WTC11 (cell line): Measurements from ENCODE around the gene ARG2. TPM values are rescaled to one million over a fixed set of nuclear protein-coding genes. Genes with fewer than 3 reads are reported as not detected.

Experiments
- ATAC-seq: fragments of 200-7000 bp; cut with Tn5 transposase; 2 replicates; pipeline ENCODE4 v1.10.0; 2021; ENCODE audit warnings: mild to moderate bottlenecking, moderate library complexity
- CTCF ChIA-PET: fragments of 300-600 bp; sonication (Branson Sonifier 250); formaldehyde crosslinking; loops from one replicate; lab custom pipeline; 2021; ENCODE audit warnings: antibody characterized with exemption; lab: Charles Lee
- POLR2A ChIA-PET: fragments of 350-600 bp; sonication (Branson Sonifier 250); formaldehyde crosslinking; loops from one replicate; lab custom pipeline; 2021; ENCODE audit warnings: antibody characterized with exemption; lab: Charles Lee
- DNase-seq: peaks from one replicate; pipeline ENCODE4 v3.0.0; 2021; ENCODE audit warnings: low spot score
- H3K27ac Mint-ChIP-seq: 2 replicates; pipeline ENCODE4 v1.8.0; 2021; ENCODE audit warnings: mixed read lengths
- H3K27me3 Mint-ChIP-seq: 2 replicates; pipeline ENCODE4 v1.8.0; 2021; ENCODE audit warnings: low read depth, mild to moderate bottlenecking, moderate library complexity, mixed read lengths
- H3K36me3 Mint-ChIP-seq: 2 replicates; pipeline ENCODE4 v1.8.0; 2021; ENCODE audit warnings: mixed read lengths
- H3K4me1 Mint-ChIP-seq: 2 replicates; pipeline ENCODE4 v1.8.0; 2022; ENCODE audit warnings: mixed read lengths
- H3K4me3 Mint-ChIP-seq: 2 replicates; pipeline ENCODE4 v1.8.0; 2021; ENCODE audit warnings: mild to moderate bottlenecking, moderate library complexity, mixed read lengths
- H3K9me3 Mint-ChIP-seq: 2 replicates; pipeline ENCODE4 v1.8.0; 2021; ENCODE audit warnings: mixed read lengths
- AFF4 ChIP-seq: sonication (generic); formaldehyde crosslinking; IDR thresholded peaks from 2 replicates; pipeline ENCODE4 v1.8.1; 2023; ENCODE audit warnings: mild to moderate bottlenecking, missing genetic modification reagents, borderline replicate concordance
- ARID4B ChIP-seq: sonication (generic); formaldehyde crosslinking; IDR thresholded peaks from 2 replicates; pipeline ENCODE4 v1.8.0; 2023; ENCODE audit warnings: missing genetic modification reagents, mild to moderate bottlenecking, borderline replicate concordance
- ATF1 ChIP-seq: sonication (generic); formaldehyde crosslinking; IDR thresholded peaks from 2 replicates; pipeline ENCODE4 v1.8.1; 2023; ENCODE audit warnings: mild to moderate bottlenecking, moderate library complexity, missing genetic modification reagents
- ATF2 ChIP-seq: sonication (generic); formaldehyde crosslinking; IDR thresholded peaks from 2 replicates; pipeline ENCODE4 v1.8.1; 2022; ENCODE audit warnings: low read depth, missing genetic modification reagents, borderline replicate concordance
- ATF3 ChIP-seq: sonication (generic); formaldehyde crosslinking; conservative IDR thresholded peaks from 2 replicates; pipeline ENCODE4 v1.8.1; 2022; ENCODE audit warnings: mild to moderate bottlenecking, missing genetic modification reagents
- CBFB ChIP-seq: sonication (generic); formaldehyde crosslinking; IDR thresholded peaks from 2 replicates; pipeline ENCODE4 v1.8.1; 2022; ENCODE audit warnings: mild to moderate bottlenecking, low read depth, missing genetic modification reagents
- CREM ChIP-seq: sonication (generic); formaldehyde crosslinking; IDR thresholded peaks from 2 replicates; pipeline ENCODE4 v1.8.1; 2022; ENCODE audit warnings: mild to moderate bottlenecking, missing genetic modification reagents, moderate library complexity
- EMX1 ChIP-seq: fragments of 250-450 bp; sonication (Bioruptor Pico); IDR thresholded peaks from 2 replicates; pipeline ENCODE4 v1.8.0; 2021; ENCODE audit warnings: mild to moderate bottlenecking
- FOXP1 ChIP-seq: sonication (generic); formaldehyde crosslinking; IDR thresholded peaks from 2 replicates; pipeline ENCODE4 v1.8.0; 2022; ENCODE audit warnings: missing genetic modification reagents, mild to moderate bottlenecking, moderate library complexity, borderline replicate concordance
- FOXP4 ChIP-seq: sonication (generic); formaldehyde crosslinking; IDR thresholded peaks from 2 replicates; pipeline ENCODE4 v1.8.0; 2022; ENCODE audit warnings: mild to moderate bottlenecking, missing genetic modification reagents
- GABPB1 ChIP-seq: sonication (generic); formaldehyde crosslinking; IDR thresholded peaks from 2 replicates; pipeline ENCODE4 v1.8.1; 2023; ENCODE audit warnings: mild to moderate bottlenecking, missing genetic modification reagents
- HMGA2 ChIP-seq: fragments of 250-450 bp; sonication (Bioruptor Pico); IDR thresholded peaks from 2 replicates; pipeline ENCODE4 v1.4.0; 2021; ENCODE audit warnings: mild to moderate bottlenecking, moderate library complexity
- IRF2 ChIP-seq: sonication (generic); formaldehyde crosslinking; IDR thresholded peaks from 2 replicates; pipeline ENCODE4 v1.8.0; 2022; ENCODE audit warnings: low read depth, missing genetic modification reagents, borderline replicate concordance
- KAT7 ChIP-seq: sonication (generic); formaldehyde crosslinking; IDR thresholded peaks from 2 replicates; pipeline ENCODE4 v1.8.1; 2023; ENCODE audit warnings: missing genetic modification reagents, mild to moderate bottlenecking, borderline replicate concordance
- NFE2L1 ChIP-seq: sonication (generic); formaldehyde crosslinking; IDR thresholded peaks from 2 replicates; pipeline ENCODE4 v1.8.1; 2023; ENCODE audit warnings: missing genetic modification reagents
- NFYB ChIP-seq: sonication (generic); formaldehyde crosslinking; conservative IDR thresholded peaks from 2 replicates; pipeline ENCODE4 v1.8.0; 2022; ENCODE audit warnings: low read depth, missing genetic modification reagents
- NR1H2 ChIP-seq: sonication (generic); formaldehyde crosslinking; IDR thresholded peaks from 2 replicates; pipeline ENCODE4 v1.9.0; 2021; ENCODE audit warnings: mild to moderate bottlenecking, moderate library complexity, missing genetic modification reagents
- NR3C1 ChIP-seq: sonication (generic); formaldehyde crosslinking; conservative IDR thresholded peaks from 2 replicates; pipeline ENCODE4 v1.8.1; 2023; ENCODE audit warnings: low read depth, mild to moderate bottlenecking, missing genetic modification reagents
- RELA ChIP-seq: sonication (generic); formaldehyde crosslinking; IDR thresholded peaks from 2 replicates; pipeline ENCODE4 v1.8.1; 2022; ENCODE audit warnings: missing genetic modification reagents, mild to moderate bottlenecking, borderline replicate concordance
- SMAD3 ChIP-seq: sonication (generic); formaldehyde crosslinking; IDR thresholded peaks from 2 replicates; pipeline ENCODE4 v1.8.0; 2022; ENCODE audit warnings: missing genetic modification reagents, mild to moderate bottlenecking, borderline replicate concordance
- TCF7 ChIP-seq: sonication (generic); formaldehyde crosslinking; IDR thresholded peaks from 2 replicates; pipeline ENCODE4 v1.8.0; 2022; ENCODE audit warnings: mild to moderate bottlenecking, low read depth, missing genetic modification reagents, moderate library complexity
- ZNF232 ChIP-seq: sonication (generic); formaldehyde crosslinking; IDR thresholded peaks from 2 replicates; pipeline ENCODE4 v1.8.0; 2022; ENCODE audit warnings: mild to moderate bottlenecking, missing genetic modification reagents
- ZNF396 ChIP-seq: fragments of 250-450 bp; sonication (Bioruptor Pico); IDR thresholded peaks from 2 replicates; pipeline ENCODE4 v1.8.0; 2021; ENCODE audit warnings: mild to moderate bottlenecking, moderate library complexity, borderline replicate concordance
- total RNA-seq: library from RNA; stranded (reverse); gene quantifications from 3 replicates; pipeline ENCODE4 v1.2.3, GENCODE V29; 2021

Gene ARG2
- total RNA-seq, 1 experiment from 2014 or later, result 29.8 TPM

GRCh38 chr14:67620217-67620785, 581 bp downstream of the ARG2 start:
- POLR2A ChIA-PET, result interaction anchor here (0.6 to 3.8 kb wide), 10 partner anchors 10 to 202 kb away, joined by 3 to 25 read pairs (median 4); partner anchors contain the start of genes PIGH, PLEKHH1 and RDH11
- ATAC-seq, result peak; percentile 26
- H3K4me3 Mint-ChIP-seq, result peak overlapping the region; percentile 92
- H3K36me3 Mint-ChIP-seq, result peaks cover 17% of the 10 kb centered on the region
- no peaks in the 10 kb centered on the region for H3K9me3 Mint-ChIP-seq
- H3K4me1 Mint-ChIP-seq, result peaks cover 35% of the 10 kb centered on the region
- peaks cover 39% of the 10 kb centered on the region for H3K27me3 Mint-ChIP-seq
- peak; percentile 53 for DNase-seq
- TF ChIP-seq ATF1 (no peak), ARID4B (CRISPR knock-in tag) (no peak), GABPB1 (CRISPR knock-in tag) (no peak), NR3C1 (CRISPR knock-in tag) (no peak), NFE2L1 (no peak), FOXP1 (no peak), CBFB (CRISPR knock-in tag) (no peak), ZNF232 (CRISPR knock-in tag) (no peak), EMX1 (CRISPR knock-in tag) (no peak), AFF4 (CRISPR knock-in tag) (no peak), RELA (no peak), CREM (no peak)
- TF ChIP-seq, all 79 proteins: peak for 0
- CTCF ChIA-PET, result interaction anchor here (0.8 to 3.7 kb wide), 11 partner anchors 20 to 260 kb away, joined by 3 to 49 read pairs (median 11); partner anchors contain the start of genes ATP6V1D, EIF2S1, PIGH and ZFYVE26
- peak overlapping the region; percentile 88 for H3K27ac Mint-ChIP-seq

- no peak for ATAC-seq
- Mint-ChIP-seq H3K27ac (peak overlapping the region; percentile 94), H3K4me1 (peaks cover 35% of the 10 kb centered on the region), H3K27me3 (peaks cover 24% of the 10 kb centered on the region), H3K36me3 (peaks cover 17% of the 10 kb centered on the region), H3K4me3 (peak overlapping the region; percentile 8), H3K9me3 (no peaks in the 10 kb centered on the region)
- CTCF ChIA-PET, result interaction anchor here (0.9 to 1.2 kb wide), 5 partner anchors 23 to 195 kb away, joined by 3 to 6 read pairs (median 5); partner anchors contain the start of gene PIGH
- peak; percentile 25 for DNase-seq
- POLR2A ChIA-PET, result interaction anchor here (1.5 kb wide), 1 partner anchor 72 kb away, joined by 3 read pairs; no protein-coding TSS in a partner anchor
- TF ChIP-seq RELA (no peak), ATF3 (no peak), ATF2 (CRISPR knock-in tag) (no peak), NR1H2 (CRISPR knock-in tag) (no peak), NFYB (CRISPR knock-in tag) (no peak), IRF2 (no peak), SMAD3 (CRISPR knock-in tag) (no peak), HMGA2 (CRISPR knock-in tag) (no peak), FOXP4 (CRISPR knock-in tag) (no peak), TCF7 (no peak), KAT7 (CRISPR knock-in tag) (no peak), ZNF396 (CRISPR knock-in tag) (no peak)
Measured at GRCh38 chr14:67622675-67623074, 3.0 kb downstream of the ARG2 start.
